Ovary (tissue), 9 donors: ENCODE measurements around the gene ADARB2. TPM values are rescaled to one million over a fixed set of nuclear protein-coding genes. Genes with fewer than 3 reads are reported as not detected.

ENCODE experiments used
- DNase-seq, 5 donors: peaks; one replicate each; pipeline ENCODE4 v3.0.0-alpha.2; 2019 to 2020
- H3K27ac ChIP-seq, 2 donors: fragments of 200-600 bp; one replicate each; pipeline versions ENCODE4 v1.5.1 to v1.8.0; 2019 to 2022
- H3K27me3 ChIP-seq: fragments of 200-600 bp; one replicate; pipeline ENCODE4 v1.8.0; 2022
- H3K36me3 ChIP-seq: fragments of 200-600 bp; sonication (generic); one replicate; pipeline ENCODE4 v1.5.1; 2019
- H3K4me1 ChIP-seq: one replicate; pipeline ENCODE4 v1.8.1; 2013; ENCODE audit warnings: mild to moderate bottlenecking, moderate library complexity; ENCODE audit not compliant: insufficient read depth
- H3K4me3 ChIP-seq: fragments of 200-600 bp; sonication (generic); one replicate; pipeline ENCODE4 v1.5.1; 2017
- H3K9me3 ChIP-seq, 2 donors: fragments of 200-600 bp in 1 of 2; sonication (generic) in 1 of 2; one replicate each; pipeline versions ENCODE4 v1.5.1 to v1.8.1; 2013 to 2019; ENCODE audit warnings: mild to moderate bottlenecking in 1 of 2, moderate library complexity in 1 of 2
- CTCF ChIP-seq, 3 donors: fragments of 450-650 bp in 2 of 3; fragments of 200-600 bp in 1 of 3; IDR thresholded peaks; one replicate each; pipeline versions ENCODE4 v1.5.1 to v1.8.0; 2016 to 2022; ENCODE audit warnings: antibody characterized with exemption in 3 of 3, mild to moderate bottlenecking in 1 of 3
- EP300 ChIP-seq: sonication (generic); formaldehyde crosslinking; IDR thresholded peaks from one replicate; pipeline ENCODE4 v1.6.1; 2017; ENCODE audit warnings: antibody characterized with exemption
- POLR2A ChIP-seq: fragments of 450-650 bp; IDR thresholded peaks from one replicate; pipeline ENCODE4 v1.6.1; 2017; ENCODE audit warnings: antibody characterized with exemption, mild to moderate bottlenecking, moderate library complexity
- WGBS, 3 donors: extraction: QIAGEN DNeasy Blood & Tissue Kit in 1 of 3; methylation state at CpG; one replicate each; pipeline versions ENCODE4 v1.1.5 to v1.1.7; 2013 to 2017; 5-methylcytosine and 5-hydroxymethylcytosine counted together
- intact Hi-C, 4 donors: fragments of 100-400 bp; cut with DNase I; formaldehyde crosslinking; loops; one replicate each; pipeline versions ENCODE4 v1.11.0 to v1.15.1; 2022 to 2023
- polyA plus RNA-seq, 2 donors: library from polyadenylated mRNA; stranded (reverse); fragments of 200-250 nt in 1 of 2; fragments of 350-450 nt in 1 of 2; fragmentation: Illumina TruSeq in 1 of 2; extraction: RNeasy Lipid Tissue Mini Kit (QIAGEN cat#74804) in 1 of 2; gene quantifications; one replicate each; pipeline ENCODE4 v1.2.3, GENCODE V29; 2013 to 2014
- total RNA-seq, 7 donors: library from RNA; depleted of rRNA in 2 of 7; stranded (reverse); fragments of >200 nt in 2 of 7; fragmentation: NEBNext Ultra II Directional in 3 of 7; extraction: Animal tissue kit (Norgen Biotek cat#: 25700) in 3 of 7; gene quantifications; one replicate each; pipeline versions ENCODE4 v1.1.0 to v1.2.4, GENCODE V29; 2016 to 2023
- donor health status: DM: no; HTN: no; CAD: no; lungs with moderate emphysema.
- donor health status: DM: no; HTN: no; CAD: no.
- donor health status: Bipolar disorder and iron deficiency.
- donor health status: DM: yes; HTN: yes; CAD: no.
- donor health status: DM: no; HTN: no; CAD: no.
- donor health status: DM: yes; HTN: yes; CAD: no.

The ADARB2 gene
- total and polyA plus RNA-seq, 9 donors = 0.12 to 2.0 (median 0.36) TPM; not detected in 2

DNA sequence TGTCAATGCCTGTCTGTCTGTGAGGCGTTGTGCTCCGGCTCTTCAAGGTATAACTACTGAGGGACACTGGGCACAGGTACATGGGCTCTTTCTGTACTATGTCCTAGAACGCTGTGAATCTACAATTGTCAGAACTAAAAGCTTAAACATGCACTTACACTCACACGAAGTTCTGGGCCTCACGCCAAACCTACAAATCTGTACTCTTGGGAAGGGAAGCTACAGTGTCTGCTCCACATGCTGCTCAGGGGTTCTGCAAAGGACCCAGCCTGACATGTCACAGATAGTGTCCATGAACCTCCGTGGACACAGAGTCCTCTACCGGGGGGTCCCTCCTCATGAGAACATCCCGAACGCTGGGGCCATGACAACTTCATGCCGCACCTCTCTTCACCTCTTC is 412.4 kb downstream of the ADARB2 start:
- Histone ChIP-seq H3K4me1 (no peaks in the 10 kb centered on the region), H3K4me3 (no peak overlapping the region), H3K36me3 (no peaks in the 10 kb centered on the region), H3K27me3 (no peaks in the 10 kb centered on the region), H3K9me3 (no peaks in the 10 kb centered on the region), H3K27ac (no peak overlapping the region)
- 34 to 68% (median 64%) methylated on average over 10 of the region's 10 CpGs for WGBS, 3 donors
- intact Hi-C loops = no loop called here
- no peak for DNase-seq
- TF ChIP-seq EP300 (no peak), POLR2A (no peak), CTCF (IDR thresholded peaks at IDR 0.05) (no peak)

GRCh38 chr10:1323951-1324350 is 413.4 kb downstream of the ADARB2 start:
- Histone ChIP-seq H3K4me3 (no peak overlapping the region), H3K27me3 (no peaks in the 10 kb centered on the region), H3K4me1 (no peaks in the 10 kb centered on the region), H3K9me3 (no peaks in the 10 kb centered on the region), H3K36me3 (no peaks in the 10 kb centered on the region), H3K27ac (no peak overlapping the region)
- WGBS, 3 donors = 71 to 74% (median 71%) methylated on average over 6 of the region's 6 CpGs
- intact Hi-C loops = no loop called here
- TF ChIP-seq CTCF (IDR thresholded peaks at IDR 0.05) = no peak
- TF ChIP-seq EP300 = no peak
- no peak for TF ChIP-seq POLR2A
- DNase-seq = no peak

DNA sequence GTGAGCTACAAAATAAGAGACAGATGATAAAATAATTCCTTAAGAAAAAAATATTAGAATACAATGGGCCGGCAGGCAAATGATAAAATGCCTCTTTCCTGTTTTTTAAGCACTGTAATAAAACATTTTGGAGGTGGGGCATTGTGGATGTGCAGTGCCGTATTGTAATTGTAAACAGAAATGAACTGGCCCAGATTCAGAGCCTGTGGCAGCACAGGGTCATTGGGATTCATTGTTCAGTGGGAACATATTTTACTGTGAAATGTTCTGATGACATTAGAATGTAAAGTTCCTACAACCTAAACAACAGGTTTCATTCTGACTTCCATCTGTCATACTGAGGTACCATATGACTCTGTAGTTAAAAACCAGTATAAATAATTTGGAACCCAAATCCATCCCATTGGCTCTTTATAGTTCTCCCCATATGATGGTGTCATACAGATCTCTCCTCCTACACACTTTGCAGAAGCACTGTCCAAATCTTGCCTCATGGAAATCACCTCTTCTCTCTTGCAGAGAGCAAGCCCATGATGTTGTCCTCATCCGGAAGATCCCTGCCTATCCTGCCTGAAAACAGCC is 416.5 kb downstream of the ADARB2 start:
- Histone ChIP-seq H3K9me3 (no peaks in the 10 kb centered on the region), H3K27me3 (no peaks in the 10 kb centered on the region), H3K27ac (no peak overlapping the region), H3K4me3 (no peak overlapping the region), H3K36me3 (no peaks in the 10 kb centered on the region), H3K4me1 (no peaks in the 10 kb centered on the region)
- intact Hi-C loops = no loop called here
- no peak for DNase-seq
- WGBS, 3 donors = 36 to 51% (median 40%) methylated on average over 3 of the region's 3 CpGs
- TF ChIP-seq POLR2A = no peak
- TF ChIP-seq EP300 = no peak
- TF ChIP-seq CTCF (IDR thresholded peaks at IDR 0.05) = no peak

DNA sequence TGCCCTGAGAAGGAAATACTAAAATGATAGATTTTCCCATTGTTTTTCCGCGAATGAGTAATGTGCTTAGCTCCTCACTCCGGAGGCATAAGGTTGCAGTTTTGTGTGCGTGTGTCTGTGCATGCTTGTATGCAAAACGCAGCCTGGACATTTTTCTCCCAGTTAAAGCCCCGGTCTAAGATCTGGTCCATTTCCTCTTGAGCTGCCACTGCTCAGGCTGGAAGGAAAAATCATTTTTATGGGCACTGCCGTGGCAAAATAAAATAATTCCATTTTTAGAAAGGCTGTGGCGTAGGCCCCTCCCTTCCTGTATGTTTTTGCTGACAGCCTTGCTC is 420.5 kb downstream of the ADARB2 start:
- no peak for DNase-seq
- H3K27me3 ChIP-seq = no peaks in the 10 kb centered on the region
- H3K27ac ChIP-seq = no peak overlapping the region
- no peaks in the 10 kb centered on the region for H3K9me3 ChIP-seq
- no peaks in the 10 kb centered on the region for H3K4me1 ChIP-seq
- intact Hi-C loops = no loop called here
- TF ChIP-seq EP300 = no peak
- TF ChIP-seq POLR2A = no peak
- TF ChIP-seq CTCF (IDR thresholded peaks at IDR 0.05) = no peak
- 42 to 49% (median 43%) methylated on average over 8 of the region's 8 CpGs for WGBS, 3 donors
- no peak overlapping the region for H3K4me3 ChIP-seq
- no peaks in the 10 kb centered on the region for H3K36me3 ChIP-seq
